Osteocyte (in vitro differentiated cells): ENCODE results near the gene TPST2. TPM values are rescaled to one million over a fixed set of nuclear protein-coding genes. Genes with fewer than 3 reads are reported as not detected.

Experiments
- DNase-seq: peaks from one replicate; pipeline ENCODE4 v3.0.0; 2021; ENCODE audit warnings: mixed read lengths; ENCODE audit not compliant: unreplicated experiment; ENCODE audit errors: extremely low spot score
- H3K27ac Mint-ChIP-seq: one replicate; pipeline ENCODE4 v1.8.0; 2021; ENCODE audit warnings: mild to moderate bottlenecking, mixed read lengths; ENCODE audit not compliant: unreplicated experiment
- H3K27me3 Mint-ChIP-seq: one replicate; pipeline ENCODE4 v1.8.0; 2021; ENCODE audit warnings: mixed read lengths; ENCODE audit not compliant: unreplicated experiment
- H3K36me3 Mint-ChIP-seq: one replicate; pipeline ENCODE4 v1.8.0; 2021; ENCODE audit warnings: mixed read lengths; ENCODE audit not compliant: unreplicated experiment
- H3K4me1 Mint-ChIP-seq: one replicate; pipeline ENCODE4 v1.8.0; 2021; ENCODE audit warnings: mixed read lengths; ENCODE audit not compliant: unreplicated experiment
- H3K4me3 Mint-ChIP-seq: one replicate; pipeline ENCODE4 v1.8.0; 2021; ENCODE audit warnings: mild to moderate bottlenecking, moderate library complexity, mixed read lengths; ENCODE audit not compliant: unreplicated experiment
- H3K9me3 Mint-ChIP-seq: one replicate; pipeline ENCODE4 v1.8.0; 2021; ENCODE audit warnings: mixed read lengths; ENCODE audit not compliant: unreplicated experiment
- total RNA-seq: library from RNA; stranded (reverse); gene quantifications from 2 replicates; pipeline ENCODE4 v1.2.1, GENCODE V29; 2021
- TF ChIP-seq, protein P1 (sequence below): fragments of 200-600 bp; sonication (generic); IDR thresholded peaks from 2 replicates; pipeline ENCODE4 v1.5.0; 2021; ENCODE audit warnings: antibody characterized with exemption, mild to moderate bottlenecking, moderate library complexity

TPST2 gene
- total RNA-seq, 1 donor from 2014 or later = 16.3 TPM

DNA sequence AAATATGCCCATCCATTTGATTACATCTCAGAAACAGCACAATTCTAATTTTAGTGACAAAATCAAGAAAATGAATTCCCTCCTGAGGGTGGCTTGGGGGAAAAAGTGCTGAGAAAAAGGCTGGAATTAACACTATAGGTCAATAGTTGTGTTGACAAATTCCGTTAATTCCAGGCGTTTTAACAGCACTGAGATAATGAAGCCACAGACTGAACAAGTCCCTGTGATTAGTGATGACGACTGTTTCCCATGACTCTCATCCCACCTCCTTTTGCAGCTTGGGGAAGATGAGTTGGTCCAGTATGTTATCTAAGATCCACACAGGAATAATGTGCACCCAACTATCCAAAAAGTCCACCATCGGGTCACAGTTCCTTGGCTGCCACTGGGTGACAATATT lies 93.5 kb downstream of the TPST2 start:
- TF ChIP-seq, protein P1, sequence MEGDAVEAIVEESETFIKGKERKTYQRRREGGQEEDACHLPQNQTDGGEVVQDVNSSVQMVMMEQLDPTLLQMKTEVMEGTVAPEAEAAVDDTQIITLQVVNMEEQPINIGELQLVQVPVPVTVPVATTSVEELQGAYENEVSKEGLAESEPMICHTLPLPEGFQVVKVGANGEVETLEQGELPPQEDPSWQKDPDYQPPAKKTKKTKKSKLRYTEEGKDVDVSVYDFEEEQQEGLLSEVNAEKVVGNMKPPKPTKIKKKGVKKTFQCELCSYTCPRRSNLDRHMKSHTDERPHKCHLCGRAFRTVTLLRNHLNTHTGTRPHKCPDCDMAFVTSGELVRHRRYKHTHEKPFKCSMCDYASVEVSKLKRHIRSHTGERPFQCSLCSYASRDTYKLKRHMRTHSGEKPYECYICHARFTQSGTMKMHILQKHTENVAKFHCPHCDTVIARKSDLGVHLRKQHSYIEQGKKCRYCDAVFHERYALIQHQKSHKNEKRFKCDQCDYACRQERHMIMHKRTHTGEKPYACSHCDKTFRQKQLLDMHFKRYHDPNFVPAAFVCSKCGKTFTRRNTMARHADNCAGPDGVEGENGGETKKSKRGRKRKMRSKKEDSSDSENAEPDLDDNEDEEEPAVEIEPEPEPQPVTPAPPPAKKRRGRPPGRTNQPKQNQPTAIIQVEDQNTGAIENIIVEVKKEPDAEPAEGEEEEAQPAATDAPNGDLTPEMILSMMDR = no peak
- Mint-ChIP-seq H3K27me3 (no peaks in the 10 kb centered on the region), H3K4me1 (no peaks in the 10 kb centered on the region), H3K4me3 (no peak overlapping the region), H3K27ac (no peak overlapping the region), H3K9me3 (no peaks in the 10 kb centered on the region), H3K36me3 (peaks cover 53% of the 10 kb centered on the region)
- no peak for DNase-seq

DNA sequence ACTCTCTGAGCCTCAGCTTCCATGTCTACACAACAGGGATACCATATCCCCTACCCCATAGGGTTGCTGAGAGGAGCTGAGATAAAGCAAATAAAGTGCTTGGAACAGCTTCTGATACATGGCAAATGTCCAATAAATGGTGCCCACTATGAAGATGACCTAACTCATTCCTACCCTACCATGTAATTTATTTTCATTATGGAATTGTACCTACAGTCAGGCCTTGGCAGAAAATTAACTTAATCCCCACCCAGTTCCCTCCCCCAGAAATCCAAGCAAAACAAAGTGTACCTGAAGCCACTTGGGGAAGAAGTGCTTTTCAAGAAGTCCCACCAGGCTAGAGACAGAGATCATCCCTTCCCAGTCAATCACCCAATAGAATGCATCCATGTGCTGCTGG lies 95.4 kb downstream of the TPST2 start:
- no peaks in the 10 kb centered on the region for H3K9me3 Mint-ChIP-seq
- no peak overlapping the region for H3K27ac Mint-ChIP-seq
- H3K4me1 Mint-ChIP-seq = no peaks in the 10 kb centered on the region
- TF ChIP-seq, protein P1 = no peak
- DNase-seq = no peak
- H3K27me3 Mint-ChIP-seq = no peaks in the 10 kb centered on the region
- peaks cover 45% of the 10 kb centered on the region for H3K36me3 Mint-ChIP-seq
- H3K4me3 Mint-ChIP-seq = no peak overlapping the region

DNA sequence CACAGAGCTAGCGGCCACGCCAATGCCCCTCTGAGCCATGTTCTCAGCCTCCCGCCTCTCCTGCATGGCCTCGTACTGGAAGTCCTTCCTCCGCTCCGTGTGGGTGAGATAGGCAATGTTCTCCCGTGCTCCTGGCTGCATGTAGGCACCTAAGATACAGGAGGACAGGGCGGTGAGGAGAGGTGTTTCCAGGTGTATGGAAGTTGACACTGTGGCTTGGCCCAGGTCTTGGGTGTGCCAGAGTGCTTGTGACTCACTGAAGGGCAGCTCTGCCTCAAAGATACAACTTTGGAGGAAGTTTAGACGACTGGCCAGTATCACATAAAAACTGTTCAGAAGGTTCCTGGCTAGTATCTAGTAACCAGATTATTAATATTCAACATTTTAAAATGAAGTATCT lies 97.7 kb downstream of the TPST2 start:
- peaks cover 2% of the 10 kb centered on the region for H3K4me1 Mint-ChIP-seq
- no peaks in the 10 kb centered on the region for H3K27me3 Mint-ChIP-seq
- TF ChIP-seq, protein P1 = no peak
- no peak overlapping the region for H3K27ac Mint-ChIP-seq
- peaks cover 36% of the 10 kb centered on the region for H3K36me3 Mint-ChIP-seq
- no peak for DNase-seq
- H3K9me3 Mint-ChIP-seq = no peaks in the 10 kb centered on the region
- H3K4me3 Mint-ChIP-seq = no peak overlapping the region

DNA sequence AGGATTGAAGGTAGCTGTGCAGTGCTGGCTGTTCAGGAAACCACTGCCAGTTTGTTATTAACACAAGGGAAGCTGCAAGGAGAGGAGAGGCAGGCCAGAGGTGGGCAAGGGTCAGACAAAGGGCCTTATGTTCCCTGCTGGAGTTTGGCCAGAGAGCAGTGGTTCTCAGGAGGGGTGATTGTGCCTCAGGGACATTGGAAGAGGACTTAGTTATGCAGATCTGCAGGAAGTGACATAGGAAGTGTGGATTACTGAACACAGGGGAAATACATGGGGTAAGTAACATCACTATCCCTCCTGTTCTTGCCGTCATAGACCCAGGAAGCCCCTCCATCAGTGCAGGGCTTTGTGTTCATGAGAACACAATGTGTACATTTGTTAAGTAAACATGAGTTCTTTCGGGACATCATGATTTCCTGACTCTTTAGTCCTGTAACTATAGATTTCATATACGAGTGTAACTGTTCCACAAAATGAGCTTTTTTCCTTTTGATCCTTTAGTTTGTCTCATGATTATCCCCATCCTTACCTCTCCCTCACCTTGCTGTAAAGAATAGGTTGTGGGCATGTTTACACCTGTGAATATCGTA lies 100.4 kb downstream of the TPST2 start:
- peaks cover 26% of the 10 kb centered on the region for H3K36me3 Mint-ChIP-seq
- H3K27me3 Mint-ChIP-seq = no peaks in the 10 kb centered on the region
- no peak overlapping the region for H3K27ac Mint-ChIP-seq
- H3K4me1 Mint-ChIP-seq = peaks cover 11% of the 10 kb centered on the region
- no peak overlapping the region for H3K4me3 Mint-ChIP-seq
- no peaks in the 10 kb centered on the region for H3K9me3 Mint-ChIP-seq
- TF ChIP-seq, protein P1 = no peak
- no peak for DNase-seq

DNA sequence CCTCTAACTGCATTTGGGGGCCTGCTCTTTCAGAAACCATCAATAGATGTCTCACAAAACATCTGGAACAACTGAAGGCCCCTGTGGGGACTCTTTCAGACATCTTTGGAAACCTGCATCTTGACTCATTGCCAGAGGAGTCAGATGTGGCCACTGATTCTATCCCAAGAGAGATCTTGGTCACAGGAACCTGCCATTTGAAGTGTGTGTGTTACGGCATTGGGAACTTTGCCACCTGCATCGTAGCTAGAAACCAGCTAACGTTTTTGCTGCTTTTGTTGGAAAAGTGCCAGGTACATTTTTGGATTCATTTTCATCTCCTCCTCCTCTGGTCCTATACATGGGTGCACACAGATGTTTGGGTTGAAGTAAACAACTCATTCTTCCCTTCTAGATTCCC lies 101.9 kb downstream of the TPST2 start:
- Mint-ChIP-seq H3K27ac (no peak overlapping the region), H3K4me3 (no peak overlapping the region), H3K9me3 (no peaks in the 10 kb centered on the region), H3K36me3 (peaks cover 17% of the 10 kb centered on the region), H3K27me3 (no peaks in the 10 kb centered on the region), H3K4me1 (peaks cover 16% of the 10 kb centered on the region)
- TF ChIP-seq, protein P1 = no peak
- no peak for DNase-seq
